Amniotic epithelial cell (primary cell): ENCODE data around the gene SERTAD3.

Experiments
- DNase-seq: peaks from one replicate; pipeline ENCODE4 v3.0.0-alpha.2; 2010; ENCODE audit warnings: low read depth

Gene SERTAD3

GRCh38 chr19:40425450-40426287 is 18.5 kb downstream of the SERTAD3 start, which contains the start of gene SERTAD1:
SERTAD1 (minus strand) TSS chr19:40425992; CDS start chr19:40423546, 2,446 bp downstream.
- DNase-seq, result peak; percentile 98

DNA sequence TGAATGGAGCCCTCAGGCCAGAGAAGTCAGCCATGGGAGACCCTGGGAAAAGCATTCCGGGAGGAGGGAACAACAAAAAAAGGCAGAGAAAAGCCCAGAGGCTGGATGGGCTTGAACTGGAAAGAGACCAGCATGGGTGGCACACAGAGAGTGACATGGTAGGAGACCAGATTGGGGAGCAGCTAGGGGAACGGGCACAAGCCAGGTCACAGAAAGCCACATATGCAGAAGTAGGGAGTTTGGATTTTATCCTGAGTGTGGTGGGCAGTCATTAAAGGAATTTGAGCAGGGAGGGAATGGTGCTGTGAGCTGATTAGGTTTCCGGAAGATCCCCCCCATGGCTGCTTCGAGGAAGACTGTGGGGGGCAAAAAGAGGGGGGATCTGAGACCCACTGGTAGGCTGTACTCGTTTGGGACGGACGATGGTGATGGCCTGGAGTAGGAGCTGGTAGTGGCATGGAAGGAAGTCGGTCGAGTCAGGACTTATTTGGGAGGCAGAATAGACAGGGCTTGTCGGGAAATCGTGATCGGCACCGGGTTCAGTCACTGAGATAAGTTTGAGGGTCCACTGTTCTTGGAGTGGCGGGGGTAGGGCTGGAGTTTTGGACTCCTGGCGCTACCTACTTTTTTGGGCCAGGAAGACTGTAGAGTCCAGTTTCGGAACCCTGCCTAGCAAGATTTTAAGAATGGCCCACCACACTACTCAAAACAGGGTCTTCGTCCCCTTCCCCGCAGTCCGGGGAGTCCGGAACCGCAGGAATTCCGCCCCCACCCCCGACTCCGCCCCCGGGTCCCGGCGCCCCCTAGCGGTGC is 19.3 kb downstream of the SERTAD3 start:
- no peak for DNase-seq

GRCh38 chr19:40423938-40424337 is 20.2 kb downstream of the SERTAD3 start:
- no peak for DNase-seq

DNA sequence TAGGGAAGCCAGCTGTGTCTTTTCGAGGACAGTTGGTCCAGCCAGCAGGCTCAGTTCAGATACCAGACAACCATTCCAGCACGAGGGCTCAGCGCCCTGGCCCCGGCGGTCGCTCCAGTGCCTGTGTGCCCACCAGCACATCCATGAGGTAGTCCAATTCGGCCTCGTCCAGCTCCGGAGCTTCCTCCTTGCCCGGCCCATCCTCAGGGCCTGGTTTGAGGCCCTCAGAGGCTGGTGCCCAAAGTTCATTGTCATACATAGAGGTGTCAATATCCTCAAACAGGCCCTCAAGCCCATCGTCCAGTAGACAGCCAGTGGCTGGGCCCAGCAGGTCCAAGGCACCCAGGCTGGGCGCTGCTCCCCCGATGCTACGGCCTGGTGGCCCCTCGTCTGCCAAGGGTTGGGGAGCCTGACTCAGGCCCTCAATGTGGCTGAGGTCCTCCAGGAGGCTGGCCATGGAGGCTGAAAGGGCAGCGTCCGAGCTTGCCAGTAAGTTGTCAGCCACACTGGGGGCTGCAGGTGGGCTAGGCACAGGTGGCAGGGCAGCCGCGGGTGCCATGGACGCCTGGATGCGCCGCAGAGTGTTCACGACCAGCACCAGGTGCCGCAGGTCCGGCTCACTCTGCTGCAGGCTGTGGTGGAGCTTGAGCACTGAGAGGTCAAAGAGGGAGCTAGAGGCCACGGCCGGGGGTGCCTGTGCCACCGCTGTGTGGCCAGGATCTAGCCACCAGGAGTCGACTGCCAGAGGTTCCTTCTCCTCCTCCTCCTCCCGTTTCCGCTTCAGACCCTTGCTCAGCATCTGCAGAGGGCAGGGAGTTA is 21.2 kb downstream of the SERTAD3 start:
- DNase-seq, result no peak

DNA sequence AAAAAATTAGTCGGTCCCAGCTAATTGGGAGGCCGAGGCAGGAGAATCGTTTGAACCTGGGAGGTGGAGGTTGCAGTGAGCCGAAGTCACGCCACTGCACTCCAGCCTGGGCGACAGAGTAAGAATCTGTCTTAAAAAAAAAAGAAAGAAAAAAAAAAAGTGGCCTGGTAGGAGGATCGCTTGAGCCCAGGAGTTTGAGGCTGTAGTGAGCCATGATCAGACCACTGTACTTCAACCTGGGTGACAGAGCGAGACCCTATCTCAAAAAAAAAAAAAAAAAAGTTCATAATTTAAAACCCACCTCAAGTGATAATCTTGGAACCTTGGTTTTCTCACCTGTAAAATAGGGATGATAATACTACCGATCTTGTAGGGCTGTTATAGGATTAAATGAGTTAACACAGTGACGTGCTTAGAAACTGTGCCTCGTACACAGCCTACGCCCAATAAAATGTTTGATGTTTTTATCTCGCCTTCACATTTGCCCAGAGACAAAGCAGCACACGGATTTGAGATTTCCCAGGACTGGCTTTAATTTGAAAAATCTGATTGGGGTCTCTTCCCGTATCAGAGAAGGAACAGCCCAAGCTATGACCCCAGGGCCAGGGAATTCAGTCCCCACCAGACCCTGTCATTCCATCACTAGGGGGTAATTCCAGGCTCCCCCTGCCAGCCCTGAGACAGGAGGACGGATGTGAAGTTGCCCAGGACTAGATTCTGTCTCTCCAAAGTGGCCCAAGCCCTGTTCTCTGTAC is 22.0 kb downstream of the SERTAD3 start:
- no peak for DNase-seq

DNA sequence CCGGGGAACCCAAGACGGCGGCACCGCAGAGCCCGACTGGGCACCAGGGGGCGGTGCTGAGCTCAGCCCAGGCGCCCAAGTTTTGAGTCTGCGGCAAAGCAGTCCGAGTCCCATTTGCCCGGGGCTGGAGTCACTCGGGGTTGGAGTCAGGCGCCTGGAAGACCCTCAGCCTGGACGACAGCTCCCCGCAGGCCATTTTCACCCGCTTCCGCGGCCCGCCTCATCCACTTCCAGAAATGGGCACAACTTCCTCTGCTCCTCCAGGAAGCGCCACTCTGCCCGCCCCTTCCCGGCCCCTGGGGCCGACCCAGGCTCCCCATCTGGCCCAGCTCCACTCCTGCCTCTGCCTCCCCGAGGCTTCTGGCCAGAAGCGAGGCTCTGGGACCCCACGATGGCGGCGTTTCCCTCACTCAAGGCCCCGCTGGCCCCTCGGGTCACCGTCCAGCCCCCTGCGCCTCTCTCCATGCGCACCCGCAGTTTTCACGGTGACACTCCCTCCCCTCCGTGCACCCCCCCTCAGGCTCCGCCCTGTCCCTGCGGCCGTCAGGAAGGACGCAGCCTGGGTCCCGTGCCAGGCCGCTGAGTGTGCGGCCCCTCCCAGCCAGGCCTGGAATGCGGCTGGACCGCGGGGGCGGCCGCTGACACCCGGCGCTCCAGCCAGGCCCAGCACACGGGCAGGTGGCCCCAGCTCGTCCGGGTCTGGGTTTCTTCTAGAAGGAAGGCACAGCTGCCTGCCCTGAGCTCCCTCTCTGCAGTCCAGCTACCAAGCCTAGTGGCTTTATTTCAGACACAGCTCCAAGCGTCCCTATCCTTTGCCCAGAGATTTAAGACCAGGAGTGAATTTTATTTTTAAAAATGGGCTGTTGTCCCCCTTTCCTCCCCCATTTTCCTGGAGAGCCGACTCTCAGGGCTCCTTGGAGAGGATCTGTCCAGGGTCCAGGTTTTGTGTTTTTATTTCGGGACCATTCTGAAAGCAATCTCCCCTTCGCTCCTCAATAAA is 23.1 kb downstream of the SERTAD3 start:
- peak; percentile 81 for DNase-seq

- no peak for DNase-seq
These were observed 23.7 kb downstream of the SERTAD3 start for GRCh38 chr19:40420451-40420765.

GRCh38 chr19:40419780-40420179 is 24.4 kb downstream of the SERTAD3 start:
- DNase-seq, result no peak

DNA sequence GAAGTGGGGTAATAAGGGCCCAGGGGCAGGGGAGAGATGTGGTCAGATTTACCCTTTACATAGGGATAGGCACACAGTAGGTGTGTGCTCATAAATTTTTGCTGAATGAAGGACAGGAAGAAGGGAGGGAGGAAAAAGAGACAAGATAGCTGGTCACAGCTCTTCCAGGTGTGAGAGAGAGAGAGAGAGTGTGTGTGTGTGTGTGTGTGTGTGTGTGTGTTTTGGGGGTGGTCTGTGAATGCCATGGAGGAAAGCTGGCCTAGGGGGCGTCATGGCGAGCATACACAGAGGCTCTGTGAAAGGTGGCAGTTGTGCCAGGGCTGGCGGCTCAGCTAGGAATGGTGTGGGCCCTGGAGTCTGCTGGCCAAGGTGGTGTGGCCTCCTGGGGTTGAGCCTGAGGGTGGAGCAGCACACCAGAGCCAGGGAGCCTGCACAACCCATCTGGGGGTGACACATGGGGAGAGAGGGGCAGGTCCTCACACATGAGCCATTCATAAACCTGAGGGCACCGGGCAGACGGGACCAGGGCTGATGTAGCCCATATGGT is 25.0 kb downstream of the SERTAD3 start:
- DNase-seq, result no peak

GRCh38 chr19:40418040-40418439 is 26.1 kb downstream of the SERTAD3 start:
- DNase-seq, result no peak

- DNase-seq, result no peak
These were observed 26.5 kb downstream of the SERTAD3 start for GRCh38 chr19:40417643-40417981.

DNA sequence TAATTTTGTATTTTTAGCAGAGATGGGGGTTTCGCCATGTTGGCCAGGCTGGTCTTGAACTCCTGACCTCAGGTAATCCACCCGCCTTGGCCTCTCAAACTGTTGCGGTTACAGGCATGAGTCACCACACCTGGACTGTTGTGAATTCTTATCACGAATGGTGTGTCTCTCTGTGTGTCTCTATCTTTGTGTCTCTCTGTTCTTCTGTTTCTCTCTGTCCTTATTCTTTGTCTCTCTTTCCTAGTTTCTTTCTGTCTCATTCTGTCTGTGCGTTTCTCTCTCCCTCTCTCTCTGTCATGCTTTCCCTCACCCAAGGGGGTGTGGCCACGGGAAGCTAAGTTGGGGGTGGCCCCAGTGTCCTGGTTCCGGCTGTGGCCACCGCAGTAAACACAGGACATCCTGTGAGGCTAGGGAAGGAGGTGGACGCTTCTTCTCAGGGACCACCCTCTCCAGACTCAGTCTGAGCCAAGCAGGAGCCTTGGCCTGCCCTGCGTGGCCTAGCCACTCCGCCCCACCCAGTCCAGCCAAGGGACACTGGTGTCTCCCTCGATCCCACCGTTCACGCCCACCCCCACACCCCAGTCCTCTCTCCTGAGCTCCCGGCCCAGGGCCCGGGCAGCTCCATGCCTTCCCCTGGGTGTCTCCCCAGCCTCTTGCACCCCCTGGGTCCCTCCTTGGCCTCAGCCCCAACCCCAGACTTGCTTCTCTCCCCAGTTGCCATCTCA is 27.1 kb downstream of the SERTAD3 start:
- peak; percentile 51 for DNase-seq

- no peak for DNase-seq
These were observed 28.4 kb downstream of the SERTAD3 start for GRCh38 chr19:40415768-40416167.

DNA sequence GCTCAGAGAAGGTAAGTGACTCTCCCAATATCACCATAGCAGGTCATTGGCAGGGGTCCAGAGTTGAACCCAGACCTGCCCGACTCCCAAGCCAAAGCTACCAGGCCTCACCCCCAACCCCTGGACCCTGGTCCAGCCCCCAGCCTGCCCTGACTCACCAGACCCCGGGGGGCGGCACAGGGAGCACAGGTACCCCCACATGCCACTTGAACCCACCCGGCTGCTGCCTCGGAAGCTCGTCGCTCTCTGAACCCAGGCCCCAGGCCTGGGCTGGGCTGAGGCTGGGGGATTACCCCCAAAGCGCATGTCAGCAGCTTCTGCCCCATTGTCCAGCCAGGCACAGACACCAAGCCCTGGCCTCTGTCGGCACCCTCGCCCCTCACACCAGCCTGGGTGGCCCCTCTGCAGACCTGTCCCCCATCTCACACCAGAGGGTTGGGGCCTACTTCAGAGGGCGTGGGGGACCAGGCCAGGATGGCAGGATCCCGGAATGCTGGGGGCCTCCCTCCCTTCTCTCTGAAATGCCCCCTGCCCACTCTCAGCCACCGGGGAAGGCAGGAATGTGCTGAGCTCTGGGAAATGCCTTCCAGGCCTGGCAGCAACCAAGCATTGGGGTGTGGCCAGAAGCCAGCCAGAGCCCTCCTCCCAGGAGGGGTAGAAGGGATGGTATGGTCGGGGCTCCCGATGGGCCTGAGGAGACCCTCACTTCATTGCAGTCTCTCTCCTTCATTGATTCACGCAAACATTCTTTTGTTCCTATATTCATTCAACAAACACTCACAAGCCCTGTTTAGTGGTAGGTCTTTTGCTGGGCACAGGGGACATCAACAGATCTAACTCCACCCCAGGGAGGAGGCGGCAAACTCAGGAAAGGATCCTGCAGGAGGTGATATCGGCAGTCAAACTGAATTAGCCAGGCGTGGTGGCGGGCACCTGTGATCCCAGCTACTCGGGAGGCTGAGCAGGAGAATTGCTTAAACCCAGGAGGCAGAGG is 29.3 kb downstream of the SERTAD3 start:
- no peak for DNase-seq

- no peak for DNase-seq
These were observed 30.8 kb downstream of the SERTAD3 start, which contains the start of gene PRX for GRCh38 chr19:40413291-40413845. PRX (minus strand) TSS chr19:40413378; CDS start chr19:40407932, 5,446 bp downstream.

DNA sequence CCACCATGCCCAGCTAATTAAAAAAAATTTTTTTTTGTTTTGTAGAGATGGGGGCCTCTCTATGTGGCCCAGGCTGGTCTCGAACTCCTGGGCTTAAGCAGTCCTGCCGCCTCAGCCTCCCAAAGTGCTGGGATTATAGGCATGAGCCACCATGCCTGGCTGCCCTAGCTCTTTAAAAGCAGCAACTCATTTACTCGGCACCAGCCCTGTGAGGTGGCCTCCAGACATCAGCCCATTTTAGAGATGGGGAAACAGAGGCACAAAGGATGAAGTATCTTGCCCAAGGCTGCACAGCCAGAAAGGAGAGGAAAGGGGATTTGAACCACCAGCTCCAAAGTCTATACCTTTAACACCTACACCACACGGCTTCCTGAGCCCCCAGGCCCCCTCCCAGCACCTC is 31.3 kb downstream of the SERTAD3 start:
- no peak for DNase-seq

GRCh38 chr19:40411958-40412499 is 32.1 kb downstream of the SERTAD3 start:
- DNase-seq, result no peak
